ENCODE measurements around the gene ZNF652. TPM values are rescaled to one million over a fixed set of nuclear protein-coding genes. Genes with fewer than 3 reads are reported as not detected.

ZNF652 gene
- total and polyA plus RNA-seq, 2 donors, result 17.8 to 32.0 TPM

GRCh38 chr17:49316889-49317675 lies 45.0 kb downstream of the ZNF652 start:
- peaks cover 0 to 6% of the 10 kb centered on the region in 2 donors for H3K4me1 ChIP-seq (ENCODE audit: control insufficient read depth in 2 of 2, insufficient read depth in 2 of 2, low read length in 2 of 2)
- no peak for DNase-seq (ENCODE audit: low read depth in 6 of 9, low spot score in 9 of 9)
- H3K36me3 ChIP-seq (ENCODE audit: control insufficient read depth in 2 of 2, insufficient read depth in 2 of 2, low read length in 1 of 2), result peaks cover 3 to 22% of the 10 kb centered on the region in 2 donors
- no peak overlapping the region for H3K4me3 ChIP-seq (ENCODE audit: low read length in 2 of 2)
- no peak overlapping the region for H3K27ac ChIP-seq (ENCODE audit: low read depth in 1 of 2, low read length in 1 of 2)
- WGBS, result 74% methylated on average over 13 of the region's 13 CpGs
- H3K27me3 ChIP-seq (ENCODE audit: control insufficient read depth in 2 of 2, insufficient read depth in 1 of 2, low read length in 1 of 2), result no peaks in the 10 kb centered on the region
- no peaks in the 10 kb centered on the region for H3K9me3 ChIP-seq (ENCODE audit: control insufficient read depth in 2 of 2, insufficient read depth in 1 of 2, low read length in 1 of 2)

GRCh38 chr17:49316258-49316570 lies 45.8 kb downstream of the ZNF652 start:
- no peak overlapping the region for H3K27ac ChIP-seq (ENCODE audit: low read depth in 1 of 2, low read length in 1 of 2)
- 89% methylated on average over 2 of the region's 2 CpGs for WGBS
- H3K36me3 ChIP-seq (ENCODE audit: control insufficient read depth in 2 of 2, insufficient read depth in 2 of 2, low read length in 1 of 2), result peaks cover 11 to 29% of the 10 kb centered on the region in 2 donors
- no peak overlapping the region for H3K4me3 ChIP-seq (ENCODE audit: low read length in 2 of 2)
- DNase-seq (ENCODE audit: low read depth in 6 of 9, low spot score in 9 of 9), result no peak
- peaks cover 0 to 6% of the 10 kb centered on the region in 2 donors for H3K4me1 ChIP-seq (ENCODE audit: control insufficient read depth in 2 of 2, insufficient read depth in 2 of 2, low read length in 2 of 2)
- H3K27me3 ChIP-seq (ENCODE audit: control insufficient read depth in 2 of 2, insufficient read depth in 1 of 2, low read length in 1 of 2), result no peaks in the 10 kb centered on the region
- H3K9me3 ChIP-seq (ENCODE audit: control insufficient read depth in 2 of 2, insufficient read depth in 1 of 2, low read length in 1 of 2), result no peaks in the 10 kb centered on the region

- Histone ChIP-seq H3K4me1 (ENCODE audit: control insufficient read depth in 2 of 2, insufficient read depth in 2 of 2, low read length in 2 of 2) (peaks cover 0 to 6% of the 10 kb centered on the region in 2 donors), H3K36me3 (ENCODE audit: control insufficient read depth in 2 of 2, insufficient read depth in 2 of 2, low read length in 1 of 2) (peaks cover 13 to 35% of the 10 kb centered on the region in 2 donors), H3K9me3 (ENCODE audit: control insufficient read depth in 2 of 2, insufficient read depth in 1 of 2, low read length in 1 of 2) (no peaks in the 10 kb centered on the region), H3K27ac (ENCODE audit: low read depth in 1 of 2, low read length in 1 of 2) (no peak overlapping the region), H3K27me3 (ENCODE audit: control insufficient read depth in 2 of 2, insufficient read depth in 1 of 2, low read length in 1 of 2) (no peaks in the 10 kb centered on the region), H3K4me3 (ENCODE audit: low read length in 2 of 2) (no peak overlapping the region)
- 53% methylated on average over 9 of the region's 9 CpGs for WGBS
- DNase-seq (ENCODE audit: low read depth in 6 of 9, low spot score in 9 of 9), result peak; percentile 46 to 88 (median 72)
These were observed 46.3 kb downstream of the ZNF652 start for GRCh38 chr17:49315551-49316257.

DNA sequence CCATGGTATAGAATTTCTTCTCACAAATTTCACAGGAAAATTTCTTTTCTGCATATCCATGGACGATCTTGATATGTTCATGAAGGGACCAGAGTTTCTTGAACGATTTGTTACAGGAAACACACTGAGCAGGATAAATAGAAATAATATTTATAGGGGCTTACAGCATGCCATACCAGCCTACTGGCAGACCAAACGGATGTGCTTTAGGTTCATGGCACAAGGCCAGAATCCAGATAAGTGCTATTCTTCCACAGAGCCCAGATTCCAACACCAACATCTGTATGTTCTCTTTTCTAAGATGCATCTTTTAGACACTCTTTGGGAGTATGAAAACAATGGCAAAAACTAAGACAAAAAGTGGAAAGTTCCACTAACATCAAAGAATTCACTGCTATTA lies 49.3 kb downstream of the ZNF652 start:
- WGBS, result 95% methylated on average over 3 of the region's 3 CpGs
- H3K4me1 ChIP-seq (ENCODE audit: control insufficient read depth in 2 of 2, insufficient read depth in 2 of 2, low read length in 2 of 2), result peaks cover 0 to 6% of the 10 kb centered on the region in 2 donors
- DNase-seq (ENCODE audit: low read depth in 6 of 9, low spot score in 9 of 9), result no peak
- no peak overlapping the region for H3K4me3 ChIP-seq (ENCODE audit: low read length in 2 of 2)
- peaks cover 13 to 34% of the 10 kb centered on the region in 2 donors for H3K36me3 ChIP-seq (ENCODE audit: control insufficient read depth in 2 of 2, insufficient read depth in 2 of 2, low read length in 1 of 2)
- H3K9me3 ChIP-seq (ENCODE audit: control insufficient read depth in 2 of 2, insufficient read depth in 1 of 2, low read length in 1 of 2), result no peaks in the 10 kb centered on the region
- H3K27ac ChIP-seq (ENCODE audit: low read depth in 1 of 2, low read length in 1 of 2), result no peak overlapping the region
- H3K27me3 ChIP-seq (ENCODE audit: control insufficient read depth in 2 of 2, insufficient read depth in 1 of 2, low read length in 1 of 2), result no peaks in the 10 kb centered on the region

- Histone ChIP-seq H3K4me3 (ENCODE audit: low read length in 2 of 2) (no peak overlapping the region), H3K27me3 (ENCODE audit: control insufficient read depth in 2 of 2, insufficient read depth in 1 of 2, low read length in 1 of 2) (no peaks in the 10 kb centered on the region), H3K9me3 (ENCODE audit: control insufficient read depth in 2 of 2, insufficient read depth in 1 of 2, low read length in 1 of 2) (no peaks in the 10 kb centered on the region), H3K27ac (ENCODE audit: low read depth in 1 of 2, low read length in 1 of 2) (no peak overlapping the region), H3K36me3 (ENCODE audit: control insufficient read depth in 2 of 2, insufficient read depth in 2 of 2, low read length in 1 of 2) (peaks cover 14 to 19% of the 10 kb centered on the region in 2 donors), H3K4me1 (ENCODE audit: control insufficient read depth in 2 of 2, insufficient read depth in 2 of 2, low read length in 2 of 2) (peaks cover 0 to 4% of the 10 kb centered on the region in 2 donors)
- WGBS, result 98% methylated on average over 3 of the region's 3 CpGs
- no peak for DNase-seq (ENCODE audit: low read depth in 6 of 9, low spot score in 9 of 9)
These were observed 62.1 kb downstream of the ZNF652 start for GRCh38 chr17:49299996-49300395.

- WGBS, result 78% methylated on average over 13 of the region's 13 CpGs
- no peak for DNase-seq (ENCODE audit: low read depth in 6 of 9, low spot score in 9 of 9)
- no peak overlapping the region for H3K27ac ChIP-seq (ENCODE audit: low read depth in 1 of 2, low read length in 1 of 2)
- no peak overlapping the region for H3K4me3 ChIP-seq (ENCODE audit: low read length in 2 of 2)
- H3K4me1 ChIP-seq (ENCODE audit: control insufficient read depth in 2 of 2, insufficient read depth in 2 of 2, low read length in 2 of 2), result peaks cover 0 to 4% of the 10 kb centered on the region in 2 donors
- peaks cover 14 to 19% of the 10 kb centered on the region in 2 donors for H3K36me3 ChIP-seq (ENCODE audit: control insufficient read depth in 2 of 2, insufficient read depth in 2 of 2, low read length in 1 of 2)
- H3K9me3 ChIP-seq (ENCODE audit: control insufficient read depth in 2 of 2, insufficient read depth in 1 of 2, low read length in 1 of 2), result no peaks in the 10 kb centered on the region
- no peaks in the 10 kb centered on the region for H3K27me3 ChIP-seq (ENCODE audit: control insufficient read depth in 2 of 2, insufficient read depth in 1 of 2, low read length in 1 of 2)
These were observed 63.6 kb downstream of the ZNF652 start for GRCh38 chr17:49298371-49298976.

GRCh38 chr17:49297141-49297540 lies 64.9 kb downstream of the ZNF652 start:
- H3K4me3 ChIP-seq (ENCODE audit: low read length in 2 of 2), result no peak overlapping the region
- 94% methylated on average over 3 of the region's 3 CpGs for WGBS
- H3K9me3 ChIP-seq (ENCODE audit: control insufficient read depth in 2 of 2, insufficient read depth in 1 of 2, low read length in 1 of 2), result no peaks in the 10 kb centered on the region
- H3K4me1 ChIP-seq (ENCODE audit: control insufficient read depth in 2 of 2, insufficient read depth in 2 of 2, low read length in 2 of 2), result peaks cover 0 to 4% of the 10 kb centered on the region in 2 donors
- peaks cover 14 to 19% of the 10 kb centered on the region in 2 donors for H3K36me3 ChIP-seq (ENCODE audit: control insufficient read depth in 2 of 2, insufficient read depth in 2 of 2, low read length in 1 of 2)
- no peaks in the 10 kb centered on the region for H3K27me3 ChIP-seq (ENCODE audit: control insufficient read depth in 2 of 2, insufficient read depth in 1 of 2, low read length in 1 of 2)
- no peak overlapping the region for H3K27ac ChIP-seq (ENCODE audit: low read depth in 1 of 2, low read length in 1 of 2)
- no peak for DNase-seq (ENCODE audit: low read depth in 6 of 9, low spot score in 9 of 9)

- no peaks in the 10 kb centered on the region for H3K27me3 ChIP-seq (ENCODE audit: control insufficient read depth in 2 of 2, insufficient read depth in 1 of 2, low read length in 1 of 2)
- peaks cover 12 to 16% of the 10 kb centered on the region in 2 donors for H3K36me3 ChIP-seq (ENCODE audit: control insufficient read depth in 2 of 2, insufficient read depth in 2 of 2, low read length in 1 of 2)
- peaks cover 0 to 4% of the 10 kb centered on the region in 2 donors for H3K4me1 ChIP-seq (ENCODE audit: control insufficient read depth in 2 of 2, insufficient read depth in 2 of 2, low read length in 2 of 2)
- 90% methylated on average over 3 of the region's 3 CpGs for WGBS
- H3K27ac ChIP-seq (ENCODE audit: low read depth in 1 of 2, low read length in 1 of 2), result no peak overlapping the region
- H3K9me3 ChIP-seq (ENCODE audit: control insufficient read depth in 2 of 2, insufficient read depth in 1 of 2, low read length in 1 of 2), result no peaks in the 10 kb centered on the region
- H3K4me3 ChIP-seq (ENCODE audit: low read length in 2 of 2), result no peak overlapping the region
- DNase-seq (ENCODE audit: low read depth in 6 of 9, low spot score in 9 of 9), result no peak
These were observed 67.9 kb downstream of the ZNF652 start for GRCh38 chr17:49294122-49294521.

- H3K4me1 ChIP-seq (ENCODE audit: control insufficient read depth in 2 of 2, insufficient read depth in 2 of 2, low read length in 2 of 2), result no peaks in the 10 kb centered on the region
These were observed 69.1 kb downstream of the ZNF652 start for GRCh38 chr17:49292901-49293300.

More at GRCh38 chr17:49292901-49293300, 69.1 kb downstream of the ZNF652 start:
- no peak for DNase-seq (ENCODE audit: low read depth in 6 of 9, low spot score in 9 of 9)
- Histone ChIP-seq H3K27ac (ENCODE audit: low read depth in 1 of 2, low read length in 1 of 2) (no peak overlapping the region), H3K9me3 (ENCODE audit: control insufficient read depth in 2 of 2, insufficient read depth in 1 of 2, low read length in 1 of 2) (no peaks in the 10 kb centered on the region), H3K27me3 (ENCODE audit: control insufficient read depth in 2 of 2, insufficient read depth in 1 of 2, low read length in 1 of 2) (no peaks in the 10 kb centered on the region), H3K4me3 (ENCODE audit: low read length in 2 of 2) (no peak overlapping the region), H3K36me3 (ENCODE audit: control insufficient read depth in 2 of 2, insufficient read depth in 2 of 2, low read length in 1 of 2) (peaks cover 2 to 7% of the 10 kb centered on the region in 2 donors)

Data from thymus (tissue), 11 donors.